PC-3 (cell line): ENCODE data around the gene ARPP19.

Source experiments
- EZH2 ChIP-seq: fragments of 300-600 bp; sonication (generic); IDR thresholded peaks from one replicate; pipeline ENCODE4 v1.6.1; 2017; ENCODE audit warnings: antibody characterized with exemption, mild to moderate bottlenecking, low read length; ENCODE audit not compliant: unreplicated experiment
- EZH2phosphoT487 ChIP-seq: fragments of 300-600 bp; sonication (generic); IDR thresholded peaks from 2 replicates; pipeline ENCODE4 v1.6.1; 2018; ENCODE audit warnings: mild to moderate bottlenecking, antibody characterized with exemption, low read length, borderline replicate concordance
- TF ChIP-seq, protein P1 (sequence below): fragments of 300-600 bp; sonication (generic); conservative IDR thresholded peaks from 2 replicates; pipeline ENCODE4 v1.5.1; 2017; ENCODE audit warnings: antibody characterized with exemption, low read depth, mild to moderate bottlenecking, low read length

DNA sequence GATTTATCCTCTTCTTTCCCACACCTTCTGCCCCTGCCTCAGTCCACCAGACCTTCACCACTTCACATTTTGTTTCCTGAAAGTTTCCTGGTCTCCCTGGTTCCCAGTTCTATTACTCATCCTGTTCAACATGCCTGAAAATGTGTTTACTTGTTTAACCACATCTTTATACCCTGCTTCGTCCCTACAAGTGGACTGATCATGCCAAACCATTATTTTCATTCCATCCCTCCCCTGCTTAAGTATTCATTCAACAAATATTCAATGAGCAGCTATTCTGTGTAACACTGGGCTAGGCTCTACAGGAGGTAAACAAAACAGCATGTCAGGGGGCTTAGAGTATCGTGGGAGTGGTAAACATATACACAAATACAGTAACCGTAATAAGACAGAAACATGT lies 45.6 kb downstream of the ARPP19 start:
- TF ChIP-seq, protein P1, sequence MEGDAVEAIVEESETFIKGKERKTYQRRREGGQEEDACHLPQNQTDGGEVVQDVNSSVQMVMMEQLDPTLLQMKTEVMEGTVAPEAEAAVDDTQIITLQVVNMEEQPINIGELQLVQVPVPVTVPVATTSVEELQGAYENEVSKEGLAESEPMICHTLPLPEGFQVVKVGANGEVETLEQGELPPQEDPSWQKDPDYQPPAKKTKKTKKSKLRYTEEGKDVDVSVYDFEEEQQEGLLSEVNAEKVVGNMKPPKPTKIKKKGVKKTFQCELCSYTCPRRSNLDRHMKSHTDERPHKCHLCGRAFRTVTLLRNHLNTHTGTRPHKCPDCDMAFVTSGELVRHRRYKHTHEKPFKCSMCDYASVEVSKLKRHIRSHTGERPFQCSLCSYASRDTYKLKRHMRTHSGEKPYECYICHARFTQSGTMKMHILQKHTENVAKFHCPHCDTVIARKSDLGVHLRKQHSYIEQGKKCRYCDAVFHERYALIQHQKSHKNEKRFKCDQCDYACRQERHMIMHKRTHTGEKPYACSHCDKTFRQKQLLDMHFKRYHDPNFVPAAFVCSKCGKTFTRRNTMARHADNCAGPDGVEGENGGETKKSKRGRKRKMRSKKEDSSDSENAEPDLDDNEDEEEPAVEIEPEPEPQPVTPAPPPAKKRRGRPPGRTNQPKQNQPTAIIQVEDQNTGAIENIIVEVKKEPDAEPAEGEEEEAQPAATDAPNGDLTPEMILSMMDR: no peak
- TF ChIP-seq EZH2 (no peak), EZH2phosphoT487 (no peak)
